ENCODE results near the gene DTD2.
"Not testable (repeated sequence)": the region's sequence is repeated elsewhere in the genome, so short reads cannot be mapped to it uniquely, and the experiment has no call there.

The DTD2 gene

GRCh38 chr14:31441273-31442111, 15.8 kb downstream of the DTD2 start:
- peak; percentile 48 for DNase-seq (ENCODE audit: low spot score)

- DNase-seq (ENCODE audit: low spot score) = no peak
Observed at GRCh38 chr14:31440280-31440679, 17.0 kb downstream of the DTD2 start.

- peak; percentile 24 for DNase-seq (ENCODE audit: low spot score)
Observed at GRCh38 chr14:31439561-31439960, 17.7 kb downstream of the DTD2 start.

- DNase-seq (ENCODE audit: low spot score) = not testable (repeated sequence)
Observed at GRCh38 chr14:31437045-31437691, 20.1 kb downstream of the DTD2 start.

- peak; percentile 60 for DNase-seq (ENCODE audit: low spot score)
Observed at GRCh38 chr14:31435276-31435675, 22.0 kb downstream of the DTD2 start.

- DNase-seq (ENCODE audit: low spot score) = no peak
Observed at GRCh38 chr14:31430634-31431264, 26.6 kb downstream of the DTD2 start.

GRCh38 chr14:31429791-31430190, 27.5 kb downstream of the DTD2 start:
- no peak for DNase-seq (ENCODE audit: low spot score)

- no peak for DNase-seq (ENCODE audit: low spot score)
Observed at GRCh38 chr14:31428011-31428410, 29.3 kb downstream of the DTD2 start.

- no peak for DNase-seq (ENCODE audit: low spot score)
Observed at GRCh38 chr14:31426663-31427062, 30.6 kb downstream of the DTD2 start.

GRCh38 chr14:31425905-31426304, 31.4 kb downstream of the DTD2 start:
- no peak for DNase-seq (ENCODE audit: low spot score)

GRCh38 chr14:31421200-31421599, 36.1 kb downstream of the DTD2 start:
- no peak for DNase-seq (ENCODE audit: low spot score)

- DNase-seq (ENCODE audit: low spot score) = peak; percentile 98
Observed at GRCh38 chr14:31420319-31421111, 36.8 kb downstream of the DTD2 start, which contains the start of gene HEATR5A. TSS of gene HEATR5A (minus strand) at chr14:31420550. CDS start at chr14:31402975, 17,575 bp downstream.

- peak; percentile 82 for DNase-seq (ENCODE audit: low spot score)
Observed at GRCh38 chr14:31419967-31420318, 37.4 kb downstream of the DTD2 start.

GRCh38 chr14:31419179-31419966, 37.9 kb downstream of the DTD2 start:
- no peak for DNase-seq (ENCODE audit: low spot score)

- DNase-seq (ENCODE audit: low spot score) = no peak
Observed at GRCh38 chr14:31418440-31418839, 38.9 kb downstream of the DTD2 start.

- no peak for DNase-seq (ENCODE audit: low spot score)
Observed at GRCh38 chr14:31414190-31414833, 43.0 kb downstream of the DTD2 start.

GRCh38 chr14:31411218-31411727, 46.0 kb downstream of the DTD2 start:
- no peak for DNase-seq (ENCODE audit: low spot score)

GRCh38 chr14:31410048-31410650, 47.2 kb downstream of the DTD2 start:
- DNase-seq (ENCODE audit: low spot score) = no peak

- no peak for DNase-seq (ENCODE audit: low spot score)
Observed at GRCh38 chr14:31408421-31408820, 48.9 kb downstream of the DTD2 start.

- no peak for DNase-seq (ENCODE audit: low spot score)
Observed at GRCh38 chr14:31405599-31406232, 51.6 kb downstream of the DTD2 start.
